Measurements from ENCODE around the gene ANOS1. TPM values are rescaled to one million over a fixed set of nuclear protein-coding genes. Genes with fewer than 3 reads are reported as not detected.

ANOS1 gene
- total RNA-seq, 1 donor from 2014 or later, result 9.0 TPM

- DNase-seq (ENCODE audit: low read depth), result no peak
- H3K36me3 ChIP-seq (ENCODE audit: control insufficient read depth, insufficient read depth, low read length), result no peaks in the 10 kb centered on the region
- TF ChIP-seq, protein P1, sequence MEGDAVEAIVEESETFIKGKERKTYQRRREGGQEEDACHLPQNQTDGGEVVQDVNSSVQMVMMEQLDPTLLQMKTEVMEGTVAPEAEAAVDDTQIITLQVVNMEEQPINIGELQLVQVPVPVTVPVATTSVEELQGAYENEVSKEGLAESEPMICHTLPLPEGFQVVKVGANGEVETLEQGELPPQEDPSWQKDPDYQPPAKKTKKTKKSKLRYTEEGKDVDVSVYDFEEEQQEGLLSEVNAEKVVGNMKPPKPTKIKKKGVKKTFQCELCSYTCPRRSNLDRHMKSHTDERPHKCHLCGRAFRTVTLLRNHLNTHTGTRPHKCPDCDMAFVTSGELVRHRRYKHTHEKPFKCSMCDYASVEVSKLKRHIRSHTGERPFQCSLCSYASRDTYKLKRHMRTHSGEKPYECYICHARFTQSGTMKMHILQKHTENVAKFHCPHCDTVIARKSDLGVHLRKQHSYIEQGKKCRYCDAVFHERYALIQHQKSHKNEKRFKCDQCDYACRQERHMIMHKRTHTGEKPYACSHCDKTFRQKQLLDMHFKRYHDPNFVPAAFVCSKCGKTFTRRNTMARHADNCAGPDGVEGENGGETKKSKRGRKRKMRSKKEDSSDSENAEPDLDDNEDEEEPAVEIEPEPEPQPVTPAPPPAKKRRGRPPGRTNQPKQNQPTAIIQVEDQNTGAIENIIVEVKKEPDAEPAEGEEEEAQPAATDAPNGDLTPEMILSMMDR (IDR thresholded peaks at IDR 0.05; ENCODE audit: insufficient read depth, low read length, poor library complexity, severe bottlenecking), result no peak
Measured at GRCh38 chrX:8679550-8679949, 52.4 kb downstream of the ANOS1 start.

DNA sequence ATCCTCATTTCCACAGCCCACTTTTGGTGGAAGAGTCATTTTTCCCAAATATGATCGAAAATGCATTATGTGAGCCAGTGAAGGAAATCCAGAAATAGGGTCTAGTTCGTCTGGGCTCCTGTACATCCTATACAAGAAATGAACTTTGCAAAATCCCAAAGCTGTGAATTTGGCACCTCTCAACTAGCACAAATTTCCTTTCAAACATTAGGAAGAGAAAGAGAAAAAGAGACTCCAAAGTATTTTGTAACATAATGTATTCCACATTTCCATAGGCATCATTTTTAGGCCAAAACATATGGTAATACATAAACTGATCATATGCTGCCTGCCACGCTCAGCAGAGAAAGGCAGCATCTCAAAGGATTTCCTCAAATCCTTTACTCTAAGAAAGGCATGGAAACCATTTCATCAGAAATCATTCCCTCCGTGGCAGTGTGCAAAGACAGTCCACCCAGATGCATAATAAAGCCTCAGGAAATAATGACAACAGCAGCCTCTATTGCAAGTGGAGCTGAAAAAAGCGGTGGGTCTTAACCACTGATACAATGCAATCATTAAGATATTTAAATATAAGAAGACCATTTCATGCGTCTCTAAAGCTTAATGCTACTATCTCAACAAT, 56.8 kb downstream of the ANOS1 start:
- Histone ChIP-seq H3K4me3 (ENCODE audit: low read depth, low read length) (no peak overlapping the region), H3K27me3 (ENCODE audit: control insufficient read depth, insufficient read depth, low read length) (no peaks in the 10 kb centered on the region), H3K36me3 (ENCODE audit: control insufficient read depth, insufficient read depth, low read length) (no peaks in the 10 kb centered on the region)
- DNase-seq (ENCODE audit: low read depth), result no peak
- TF ChIP-seq, protein P1 (IDR thresholded peaks at IDR 0.05; ENCODE audit: insufficient read depth, low read length, poor library complexity, severe bottlenecking), result no peak

More at GRCh38 chrX:8679550-8679949, 52.4 kb downstream of the ANOS1 start:
- no peaks in the 10 kb centered on the region for H3K27me3 ChIP-seq (ENCODE audit: control insufficient read depth, insufficient read depth, low read length)
- no peak overlapping the region for H3K4me3 ChIP-seq (ENCODE audit: low read depth, low read length)

DNA sequence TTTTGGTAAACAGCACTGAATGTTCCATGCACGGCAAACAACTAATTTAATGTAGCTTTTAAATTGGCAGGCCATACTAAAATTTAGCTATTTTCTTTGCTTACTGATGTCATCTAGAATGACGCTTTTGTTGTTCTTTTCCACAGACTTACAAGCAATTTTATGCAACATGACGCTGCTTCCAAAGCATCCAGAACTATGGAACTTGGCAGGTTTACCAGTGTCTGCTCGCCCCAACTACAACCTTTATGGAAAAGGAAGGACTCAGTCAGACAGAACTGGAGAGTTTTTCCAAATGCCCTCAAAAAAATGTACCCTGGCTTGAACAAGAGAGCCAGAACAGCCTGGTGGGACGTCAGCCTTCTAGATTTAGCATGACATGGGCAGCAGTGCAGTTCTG, 58.7 kb downstream of the ANOS1 start:
- no peak for DNase-seq (ENCODE audit: low read depth)
- H3K36me3 ChIP-seq (ENCODE audit: control insufficient read depth, insufficient read depth, low read length), result no peaks in the 10 kb centered on the region
- TF ChIP-seq, protein P1 (IDR thresholded peaks at IDR 0.05; ENCODE audit: insufficient read depth, low read length, poor library complexity, severe bottlenecking), result no peak
- no peaks in the 10 kb centered on the region for H3K27me3 ChIP-seq (ENCODE audit: control insufficient read depth, insufficient read depth, low read length)
- H3K4me3 ChIP-seq (ENCODE audit: low read depth, low read length), result no peak overlapping the region

DNA sequence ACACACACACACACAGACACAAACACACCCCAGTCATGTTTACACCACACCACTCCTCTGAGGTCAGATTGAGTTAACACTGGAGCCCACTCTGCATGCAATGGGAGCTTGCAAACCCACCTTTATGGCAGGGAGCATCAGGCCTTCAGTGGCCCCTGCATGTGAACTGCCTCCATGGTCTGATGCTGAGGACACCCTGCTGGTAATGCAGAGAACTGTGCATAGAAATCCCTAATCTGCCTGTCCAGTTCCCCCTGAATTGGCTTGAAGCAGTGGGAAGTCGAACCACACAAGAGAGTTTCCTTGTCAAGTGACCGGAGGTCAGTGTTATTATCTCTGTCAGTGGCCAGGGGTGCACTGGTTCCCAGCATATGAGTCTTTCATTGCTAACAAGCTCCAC, 59.8 kb downstream of the ANOS1 start:
- no peak overlapping the region for H3K4me3 ChIP-seq (ENCODE audit: low read depth, low read length)
- no peaks in the 10 kb centered on the region for H3K27me3 ChIP-seq (ENCODE audit: control insufficient read depth, insufficient read depth, low read length)
- no peak for DNase-seq (ENCODE audit: low read depth)
- TF ChIP-seq, protein P1 (IDR thresholded peaks at IDR 0.05; ENCODE audit: insufficient read depth, low read length, poor library complexity, severe bottlenecking), result no peak
- no peaks in the 10 kb centered on the region for H3K36me3 ChIP-seq (ENCODE audit: control insufficient read depth, insufficient read depth, low read length)

- H3K27me3 ChIP-seq (ENCODE audit: control insufficient read depth, insufficient read depth, low read length), result no peaks in the 10 kb centered on the region
- DNase-seq (ENCODE audit: low read depth), result no peak
- H3K4me3 ChIP-seq (ENCODE audit: low read depth, low read length), result no peak overlapping the region
- H3K36me3 ChIP-seq (ENCODE audit: control insufficient read depth, insufficient read depth, low read length), result no peaks in the 10 kb centered on the region
- TF ChIP-seq, protein P1 (IDR thresholded peaks at IDR 0.05; ENCODE audit: insufficient read depth, low read length, poor library complexity, severe bottlenecking), result no peak
Measured at GRCh38 chrX:8668813-8669212, 63.1 kb downstream of the ANOS1 start.

- no peak overlapping the region for H3K4me3 ChIP-seq (ENCODE audit: low read depth, low read length)
- no peaks in the 10 kb centered on the region for H3K36me3 ChIP-seq (ENCODE audit: control insufficient read depth, insufficient read depth, low read length)
- no peaks in the 10 kb centered on the region for H3K27me3 ChIP-seq (ENCODE audit: control insufficient read depth, insufficient read depth, low read length)
- TF ChIP-seq, protein P1 (IDR thresholded peaks at IDR 0.05; ENCODE audit: insufficient read depth, low read length, poor library complexity, severe bottlenecking), result no peak
- no peak for DNase-seq (ENCODE audit: low read depth)
Measured at GRCh38 chrX:8663325-8663724, 68.6 kb downstream of the ANOS1 start.

All from kidney epithelial cell (primary cell).